GM21447 (cell line): ENCODE measurements around the gene GRIA4.
"Not testable (repeated sequence)": the region's sequence is repeated elsewhere in the genome, so short reads cannot be mapped to it uniquely, and the experiment has no call there.

Source experiments
- ATAC-seq: cut with Tn5 transposase; IDR thresholded peaks from one replicate; pipeline ENCODE4 v1.9.1; 2021; ENCODE audit not compliant: unreplicated experiment

The GRIA4 gene

DNA sequence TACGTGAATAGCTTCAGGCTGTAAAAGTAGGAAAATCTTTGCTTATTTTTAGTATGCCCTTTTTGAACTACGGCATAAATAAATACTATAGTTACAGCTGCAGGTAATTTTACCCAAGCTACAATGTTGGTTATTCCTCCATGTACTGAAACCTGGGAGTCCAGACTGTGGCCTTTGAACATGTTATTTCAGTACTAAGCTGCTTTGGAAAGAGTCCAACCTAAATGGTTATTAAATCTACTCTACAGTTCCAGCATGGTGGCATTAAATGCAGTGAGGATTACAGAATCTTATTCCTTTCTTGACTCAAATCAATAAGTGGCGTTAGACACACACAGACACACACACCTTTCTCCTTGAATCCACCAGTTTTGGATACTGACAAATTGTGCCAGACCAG, 247.1 kb downstream of the GRIA4 start:
- no peak for ATAC-seq

GRCh38 chr11:105857728-105858127, 247.9 kb downstream of the GRIA4 start:
- ATAC-seq: no peak

GRCh38 chr11:105858841-105859240, 249.0 kb downstream of the GRIA4 start:
- no peak for ATAC-seq

DNA sequence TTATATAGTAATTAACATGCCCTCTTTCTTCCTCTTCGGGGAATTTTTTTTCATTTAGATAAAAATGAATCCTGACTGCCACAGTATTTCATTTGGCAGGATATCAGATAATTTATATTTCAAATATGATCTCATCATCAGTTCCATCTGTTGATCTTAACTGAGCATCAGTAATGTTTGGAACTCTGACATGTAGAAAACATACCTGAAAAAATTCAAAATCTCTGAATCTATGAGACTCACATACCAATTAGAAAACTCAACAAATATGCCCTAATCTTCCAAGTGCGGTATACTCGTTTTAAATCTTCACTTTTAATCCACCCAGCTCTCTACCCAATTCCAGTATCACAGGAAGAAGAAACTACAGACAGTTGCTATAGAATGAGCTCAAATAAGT, 250.2 kb downstream of the GRIA4 start:
- no peak for ATAC-seq

DNA sequence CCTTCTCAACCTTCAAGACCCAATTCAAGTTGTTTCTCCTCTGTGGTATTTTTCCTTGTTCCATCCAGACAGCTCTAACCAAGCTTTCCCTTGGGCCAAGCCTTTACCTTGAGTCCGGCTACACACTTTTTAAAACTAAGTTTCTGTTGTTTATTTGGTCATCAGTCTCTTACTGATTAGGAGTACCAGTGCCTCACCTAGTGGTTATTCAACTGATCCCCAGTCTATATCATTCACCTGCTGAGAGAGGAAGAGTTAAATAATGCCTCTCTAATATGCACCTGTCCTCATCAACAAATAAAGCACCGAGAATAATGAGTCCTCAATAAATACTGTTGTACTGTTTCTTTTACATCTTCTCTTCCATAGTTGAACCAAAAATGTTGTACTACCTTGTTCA, 251.4 kb downstream of the GRIA4 start:
- no peak for ATAC-seq

- ATAC-seq: no peak
These were observed 253.0 kb downstream of the GRIA4 start for GRCh38 chr11:105862736-105863367.

DNA sequence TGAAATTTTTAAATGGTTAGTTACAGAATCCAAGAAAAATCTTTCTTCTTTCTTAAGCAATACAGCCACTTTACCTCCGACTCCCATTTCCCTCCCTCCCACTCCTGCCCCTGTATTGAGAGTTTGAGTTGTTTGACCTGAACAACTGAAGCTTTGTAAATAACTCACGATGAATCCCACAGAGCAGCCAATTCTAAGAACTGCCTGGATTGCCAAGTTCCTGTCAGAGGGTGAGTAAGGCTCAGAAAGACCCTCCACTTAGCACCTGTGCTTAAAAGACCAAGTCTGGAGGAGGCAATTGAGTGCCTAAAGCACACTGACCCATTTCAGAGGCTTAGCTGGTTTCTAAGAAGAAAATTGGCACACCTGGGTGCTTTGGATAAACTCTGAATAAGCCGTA, 253.7 kb downstream of the GRIA4 start:
- no peak for ATAC-seq

DNA sequence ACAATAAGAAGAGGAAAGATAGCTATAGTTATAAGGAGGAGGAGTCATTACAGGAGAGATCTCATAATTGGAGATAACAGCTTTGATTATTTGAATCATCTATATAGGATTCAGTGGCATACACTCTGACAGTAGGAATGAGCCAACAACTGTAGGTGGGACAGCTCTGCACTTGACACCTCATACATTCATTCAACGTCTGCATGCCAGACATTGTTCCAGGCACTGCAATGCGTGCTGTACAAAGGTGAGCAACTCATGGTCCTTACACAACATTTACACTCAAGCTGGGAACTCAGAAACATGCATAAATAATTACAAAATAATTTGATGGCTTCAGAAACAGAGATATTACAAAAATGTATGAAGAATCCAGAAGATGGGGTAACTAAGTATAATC, 257.9 kb downstream of the GRIA4 start:
- ATAC-seq: no peak

DNA sequence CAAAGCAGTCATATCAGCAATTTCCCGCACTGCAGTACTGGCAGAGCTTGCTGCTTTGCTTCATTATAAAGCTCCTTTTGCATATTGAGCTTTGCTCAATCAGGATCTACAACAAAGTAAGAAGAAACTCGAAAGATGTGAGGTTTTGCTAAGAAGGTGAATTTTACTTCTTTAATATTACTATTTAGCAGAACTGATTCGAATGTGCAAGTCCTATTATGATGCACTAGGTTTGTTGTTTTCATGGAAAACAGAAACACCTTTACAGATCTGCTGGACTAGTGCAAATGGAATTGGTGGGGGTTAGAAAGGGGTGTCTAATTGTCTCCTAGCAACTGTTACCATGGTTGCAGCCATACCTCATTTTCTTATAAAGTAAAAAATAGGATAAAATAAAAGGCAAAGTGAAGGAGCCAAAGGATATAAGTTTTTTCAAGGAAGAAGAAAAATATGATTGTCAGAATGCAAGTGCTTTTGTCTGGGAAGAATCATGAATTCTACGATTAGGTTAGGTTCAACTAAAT, 259.0 kb downstream of the GRIA4 start:
- ATAC-seq: no peak

DNA sequence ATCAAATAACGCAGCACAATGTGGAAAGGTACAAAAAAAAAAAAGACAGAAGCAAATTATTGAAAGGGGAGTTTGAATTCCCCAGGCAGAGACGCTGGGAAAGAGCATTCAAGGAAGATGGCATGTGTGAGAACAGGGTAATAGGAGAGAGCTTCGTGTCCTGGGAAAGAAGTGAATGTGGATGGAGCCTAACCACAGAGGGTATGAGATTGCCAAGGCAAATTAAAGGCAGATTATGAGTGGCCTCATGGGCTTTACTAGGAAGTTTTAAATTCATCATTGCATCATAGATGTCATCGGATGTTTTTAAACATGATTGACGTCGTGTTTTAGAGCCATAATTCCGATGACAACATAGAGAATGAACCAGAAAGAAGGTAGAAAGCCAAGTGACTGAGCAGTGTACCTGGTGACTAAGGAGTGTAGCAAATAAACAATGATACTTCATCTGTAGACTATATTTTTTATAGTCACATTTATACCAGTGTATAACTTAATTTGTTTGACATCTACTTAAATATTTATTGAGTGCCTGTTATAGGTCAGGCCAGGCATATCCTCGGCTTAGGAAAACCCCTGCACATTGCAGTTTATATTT, 260.7 kb downstream of the GRIA4 start:
- ATAC-seq: no peak

DNA sequence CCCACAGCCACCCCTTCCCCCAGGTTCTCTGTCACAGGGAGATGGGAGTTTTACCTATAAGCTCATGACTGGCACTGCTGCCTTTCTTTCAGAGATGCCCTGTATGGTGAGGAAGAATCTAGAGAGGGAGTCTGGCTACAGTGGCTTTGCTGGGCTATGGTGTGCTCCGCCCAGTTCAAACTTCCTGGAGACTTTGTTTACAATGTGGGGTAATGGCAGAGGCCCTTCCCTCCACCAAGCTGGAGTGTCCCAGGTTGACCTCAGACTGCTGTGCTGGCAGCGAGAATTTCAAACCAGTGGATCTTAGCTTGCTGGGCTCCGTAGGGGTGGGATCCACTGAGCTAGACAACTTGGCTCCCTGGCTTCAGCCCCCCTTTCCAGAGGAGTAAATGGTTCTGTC, 268.6 kb downstream of the GRIA4 start:
- no peak for ATAC-seq

DNA sequence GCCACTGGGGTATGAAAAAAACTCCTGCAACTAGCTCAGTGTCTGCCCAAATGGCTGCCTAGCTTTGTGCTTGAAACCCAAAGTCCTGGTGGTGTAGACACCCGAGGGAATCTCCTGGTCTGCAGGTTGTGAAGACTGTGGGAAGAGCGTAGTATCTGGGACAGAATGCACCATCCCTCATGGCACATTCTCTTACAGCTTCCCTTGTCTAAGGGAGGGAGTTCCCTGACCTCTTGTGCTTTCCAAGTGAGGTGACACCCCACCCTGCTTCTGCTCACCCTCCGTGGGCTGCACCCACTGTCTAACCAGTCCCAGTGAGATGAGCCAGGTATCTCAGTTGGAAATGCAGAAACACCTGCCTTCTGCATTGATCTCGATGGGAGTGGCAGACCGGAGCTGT, 269.1 kb downstream of the GRIA4 start:
- not testable (repeated sequence) for ATAC-seq

GRCh38 chr11:105881027-105881426, 271.2 kb downstream of the GRIA4 start:
- ATAC-seq: no peak

DNA sequence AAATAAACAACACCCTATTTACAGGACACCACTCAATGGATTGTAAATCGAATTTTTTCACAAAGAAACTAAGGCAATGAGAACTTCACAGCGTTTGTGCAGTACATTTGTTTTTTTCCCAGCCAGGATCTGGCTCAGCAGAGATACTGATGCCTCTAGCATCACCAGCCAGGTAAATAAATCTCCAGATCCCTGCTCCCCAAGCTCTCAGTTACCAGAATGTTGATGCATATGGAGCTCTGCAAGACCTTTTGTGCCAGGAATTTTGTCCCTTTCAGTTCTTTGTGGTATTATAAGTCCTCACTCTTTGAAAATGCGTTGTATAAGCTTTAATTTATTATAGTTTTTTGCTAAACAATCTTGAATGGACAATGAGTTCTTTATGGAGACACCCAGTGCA, 274.6 kb downstream of the GRIA4 start:
- no peak for ATAC-seq

- no peak for ATAC-seq
These were observed 281.8 kb downstream of the GRIA4 start for GRCh38 chr11:105891685-105892084.

- no peak for ATAC-seq
These were observed 287.3 kb downstream of the GRIA4 start for GRCh38 chr11:105897161-105897560.

DNA sequence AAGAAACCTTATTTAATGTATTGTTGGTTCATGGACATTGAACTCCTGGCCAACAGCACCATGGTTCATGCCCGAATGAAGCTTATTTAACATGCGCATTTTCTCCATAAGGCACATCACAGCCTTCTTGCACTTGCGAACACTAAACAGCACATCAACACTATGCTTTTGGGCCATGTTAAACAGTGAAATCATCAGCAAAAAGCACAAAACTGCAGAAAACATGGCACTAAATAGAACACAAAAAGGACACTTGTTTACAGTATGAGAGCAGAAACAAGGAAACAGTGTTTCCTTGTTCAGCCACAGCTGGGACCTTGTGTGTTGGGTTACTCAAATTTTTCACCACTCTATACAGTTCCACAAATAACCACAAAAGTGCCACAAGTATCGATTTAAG, 289.9 kb downstream of the GRIA4 start:
- ATAC-seq: no peak

GRCh38 chr11:105900515-105901035, 290.7 kb downstream of the GRIA4 start:
- no peak for ATAC-seq

DNA sequence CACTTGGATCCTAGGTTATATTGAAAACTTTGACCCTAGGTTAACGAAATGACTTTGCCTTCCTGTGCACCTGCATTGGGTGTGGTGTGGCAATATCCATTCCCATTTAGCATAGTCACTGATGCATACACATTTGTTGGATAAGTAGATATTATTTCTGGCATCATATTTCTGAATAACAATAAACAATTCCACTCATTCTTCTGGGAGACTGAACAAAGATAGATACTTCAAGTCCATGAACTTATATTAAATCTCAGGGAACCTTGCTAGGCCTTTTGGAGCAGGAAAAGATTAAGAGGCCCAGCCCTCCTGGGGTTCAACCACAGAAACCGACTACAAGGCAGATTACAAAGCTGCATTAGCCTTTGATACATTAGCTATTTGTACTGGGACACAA, 293.2 kb downstream of the GRIA4 start:
- no peak for ATAC-seq

- ATAC-seq: no peak
These were observed 296.6 kb downstream of the GRIA4 start for GRCh38 chr11:105906517-105906916.

- no peak for ATAC-seq
These were observed 297.4 kb downstream of the GRIA4 start for GRCh38 chr11:105907319-105907718.

DNA sequence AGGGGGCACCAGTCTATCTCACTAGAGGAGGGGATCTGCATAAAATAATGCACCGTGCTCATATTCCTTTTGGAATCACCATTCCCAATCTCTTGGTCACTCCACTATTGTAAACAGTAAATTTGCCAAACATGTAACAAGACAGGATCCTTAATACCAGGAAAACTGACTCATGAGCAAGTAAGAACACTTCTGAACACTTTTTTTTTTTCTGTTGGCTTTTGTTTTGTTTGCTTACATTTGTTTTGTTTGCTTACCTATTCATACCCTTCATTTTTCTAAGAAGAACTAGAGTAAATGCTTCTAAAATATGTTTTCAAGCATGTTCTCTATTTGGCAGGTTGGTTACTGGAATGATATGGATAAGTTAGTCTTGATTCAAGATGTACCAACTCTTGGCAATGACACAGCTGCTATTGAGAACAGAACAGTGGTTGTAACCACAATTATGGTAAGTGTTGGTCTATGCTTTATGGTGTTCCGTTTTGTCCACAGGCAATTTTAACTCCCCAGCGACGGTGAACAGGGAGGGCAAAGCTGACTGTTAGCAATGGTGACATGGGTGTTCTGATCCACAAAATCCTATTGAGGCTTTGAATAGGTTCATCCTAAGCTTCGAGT, 300.3 kb downstream of the GRIA4 start:
- ATAC-seq: no peak
